D721Med (cell line): ENCODE measurements around the gene ALDH8A1.

ENCODE experiments used
- DNase-seq: peaks from one replicate; pipeline ENCODE4 v3.0.0; 2011; ENCODE audit warnings: low spot score; ENCODE audit not compliant: insufficient read length
- FAIRE-seq: peaks from 2 replicates; lab custom pipeline; 2011; peaks lifted over from hg19 to GRCh38; lab: Jason Lieb, UNC
- TF ChIP-seq, protein P1 (sequence below): IDR thresholded peaks from 2 replicates; pipeline ENCODE4 v1.5.1; 2012; ENCODE audit warnings: mild to moderate bottlenecking, control low read depth; ENCODE audit not compliant: insufficient read depth; ENCODE audit errors: missing control alignments

ALDH8A1 gene

DNA sequence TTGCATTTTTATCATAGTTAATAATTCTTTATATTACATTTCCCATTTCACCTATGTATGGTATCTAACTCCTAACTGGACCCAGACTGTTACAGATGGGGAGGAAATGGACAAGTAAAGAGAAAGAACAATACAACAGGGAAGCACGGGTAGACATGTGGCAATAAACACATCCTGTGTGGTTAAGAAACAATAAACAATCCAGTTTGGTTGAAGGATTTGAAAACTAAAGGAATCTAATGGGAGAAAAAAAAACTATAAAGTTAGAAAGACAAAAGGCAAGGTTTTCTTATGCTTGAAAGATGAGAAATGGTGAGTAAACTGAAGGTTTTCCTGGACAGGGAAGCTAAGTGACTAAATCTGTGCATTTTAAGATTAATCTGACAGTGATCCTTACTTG is 34.9 kb upstream of the ALDH8A1 start:
- FAIRE-seq = peak; percentile 32

DNA sequence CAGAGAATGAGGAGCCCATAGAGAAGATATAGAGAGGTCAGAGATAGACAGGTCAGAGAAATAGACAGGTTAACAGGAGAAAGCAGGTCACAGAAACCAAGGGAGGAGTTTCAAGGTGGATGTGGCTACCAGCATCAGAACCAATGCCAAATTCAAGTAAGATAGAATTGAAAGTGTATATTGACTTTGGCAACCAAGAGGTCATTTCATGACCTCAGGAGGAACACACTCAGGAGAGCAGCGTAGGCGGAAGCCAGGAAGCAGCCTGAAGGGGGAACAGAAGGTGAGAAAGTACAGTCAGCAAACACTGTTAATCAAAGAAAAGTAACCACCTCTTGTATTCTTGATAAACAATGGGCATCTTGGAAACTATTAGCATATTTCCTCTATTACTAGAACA is 33.9 kb upstream of the ALDH8A1 start:
- TF ChIP-seq, protein P1, sequence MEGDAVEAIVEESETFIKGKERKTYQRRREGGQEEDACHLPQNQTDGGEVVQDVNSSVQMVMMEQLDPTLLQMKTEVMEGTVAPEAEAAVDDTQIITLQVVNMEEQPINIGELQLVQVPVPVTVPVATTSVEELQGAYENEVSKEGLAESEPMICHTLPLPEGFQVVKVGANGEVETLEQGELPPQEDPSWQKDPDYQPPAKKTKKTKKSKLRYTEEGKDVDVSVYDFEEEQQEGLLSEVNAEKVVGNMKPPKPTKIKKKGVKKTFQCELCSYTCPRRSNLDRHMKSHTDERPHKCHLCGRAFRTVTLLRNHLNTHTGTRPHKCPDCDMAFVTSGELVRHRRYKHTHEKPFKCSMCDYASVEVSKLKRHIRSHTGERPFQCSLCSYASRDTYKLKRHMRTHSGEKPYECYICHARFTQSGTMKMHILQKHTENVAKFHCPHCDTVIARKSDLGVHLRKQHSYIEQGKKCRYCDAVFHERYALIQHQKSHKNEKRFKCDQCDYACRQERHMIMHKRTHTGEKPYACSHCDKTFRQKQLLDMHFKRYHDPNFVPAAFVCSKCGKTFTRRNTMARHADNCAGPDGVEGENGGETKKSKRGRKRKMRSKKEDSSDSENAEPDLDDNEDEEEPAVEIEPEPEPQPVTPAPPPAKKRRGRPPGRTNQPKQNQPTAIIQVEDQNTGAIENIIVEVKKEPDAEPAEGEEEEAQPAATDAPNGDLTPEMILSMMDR = no peak
- FAIRE-seq (no peak), DNase-seq (no peak)

More for the DNA sequence above, 34.9 kb upstream of the ALDH8A1 start:
- TF ChIP-seq, protein P1 = no peak
- DNase-seq = no peak

DNA sequence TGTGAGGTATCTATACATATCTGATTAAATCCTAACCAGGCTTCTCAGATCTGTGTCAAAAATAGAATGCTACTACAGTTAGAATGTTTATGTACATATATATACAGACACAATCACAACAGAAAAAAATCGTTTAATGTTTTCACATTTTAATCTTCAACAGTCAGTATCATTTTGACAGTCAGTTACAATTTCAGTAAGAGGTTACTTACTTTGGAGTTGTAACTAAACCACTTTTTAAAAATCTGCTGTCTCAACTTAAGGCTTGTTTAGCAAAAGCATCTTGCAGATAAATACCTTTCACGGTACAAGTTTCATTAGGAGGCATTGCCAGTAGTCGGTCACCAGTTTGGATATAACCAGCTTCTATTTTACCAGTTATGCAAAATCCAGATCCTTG is 32.3 kb upstream of the ALDH8A1 start:
- FAIRE-seq = peak; percentile 38
- TF ChIP-seq, protein P1 = no peak

DNA sequence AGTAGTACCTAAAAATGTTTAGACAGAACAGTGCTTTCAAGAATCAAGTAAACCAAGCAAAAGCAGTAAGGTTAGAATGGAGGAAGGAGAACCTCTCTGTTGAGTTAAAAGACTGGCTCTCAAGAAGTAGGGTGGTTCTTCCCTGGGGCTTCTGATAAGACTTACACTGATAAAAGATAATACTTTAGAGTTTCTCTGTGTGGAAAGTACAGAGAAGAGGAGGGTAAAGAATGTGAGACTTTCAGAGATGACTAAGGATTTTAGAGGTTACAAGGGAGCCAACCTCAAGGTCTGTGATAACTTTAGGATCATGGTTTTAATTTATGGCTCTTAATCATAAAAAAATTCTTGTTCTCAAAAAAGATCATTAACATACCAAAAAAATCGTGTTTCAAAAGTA is 30.9 kb upstream of the ALDH8A1 start:
- TF ChIP-seq, protein P1 = no peak
- FAIRE-seq = no peak

More for the DNA sequence above, 32.3 kb upstream of the ALDH8A1 start:
- DNase-seq = no peak

DNA sequence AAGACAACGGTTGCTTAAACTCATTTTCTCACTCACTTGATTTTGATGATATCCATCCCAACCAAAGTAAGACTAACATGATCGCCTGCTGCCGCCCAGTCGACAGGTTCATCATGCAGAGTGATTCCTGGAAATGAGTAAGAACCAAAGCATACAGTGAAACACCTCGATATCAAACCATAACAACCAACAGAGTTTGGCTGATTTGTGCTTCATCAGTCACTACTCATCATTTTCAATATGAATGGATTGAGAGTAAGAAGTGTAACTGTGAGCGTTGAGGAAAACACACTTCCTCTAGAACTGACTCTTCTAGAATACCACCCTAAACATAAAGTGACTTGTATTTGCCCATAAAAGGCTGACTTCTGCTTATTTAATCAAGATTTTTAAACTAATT is 29.2 kb upstream of the ALDH8A1 start:
- FAIRE-seq (peak; percentile 35), DNase-seq (no peak)
- TF ChIP-seq, protein P1 = no peak

More for the DNA sequence above, 30.9 kb upstream of the ALDH8A1 start:
- DNase-seq = no peak

DNA sequence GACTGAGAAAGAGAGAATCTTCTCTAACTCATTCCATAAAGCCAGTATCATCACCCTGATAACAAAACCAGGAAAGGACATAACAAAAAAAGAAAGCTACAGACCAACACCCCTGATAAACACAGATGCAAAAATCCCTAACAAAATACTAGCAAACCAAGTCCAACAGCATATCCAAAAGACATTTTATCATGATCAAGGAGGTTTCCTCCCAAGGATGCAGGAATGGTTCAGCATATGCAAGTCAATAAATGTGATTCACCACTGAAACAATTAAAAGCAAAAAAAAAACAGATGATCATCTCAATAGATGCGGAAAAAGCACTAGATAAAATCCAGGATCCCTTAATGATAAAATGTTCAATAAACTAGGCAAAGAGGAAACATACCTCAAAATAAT is 24.5 kb upstream of the ALDH8A1 start:
- TF ChIP-seq, protein P1 = no peak
- DNase-seq (no peak), FAIRE-seq (peak; percentile 21)

DNA sequence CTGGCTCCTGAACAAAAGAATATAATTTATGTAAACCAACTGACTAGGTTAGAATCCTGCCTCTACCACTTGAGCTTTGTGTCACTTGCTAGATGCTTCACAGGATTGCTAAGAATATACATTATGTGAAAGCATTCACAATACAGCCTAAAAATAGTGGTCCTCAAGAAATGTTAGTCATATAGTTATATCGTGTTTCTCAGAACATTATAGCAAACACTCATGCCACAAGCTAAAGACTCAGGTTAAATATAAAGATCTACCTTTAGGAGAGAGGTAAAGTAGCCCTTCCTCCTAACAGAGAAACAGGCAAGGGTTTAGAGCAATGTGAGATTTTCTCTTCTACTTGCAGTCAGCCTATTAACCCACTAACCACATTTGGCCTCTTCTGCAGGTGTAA is 17.8 kb upstream of the ALDH8A1 start:
- peak; percentile 11 for FAIRE-seq
- no peak for DNase-seq
- TF ChIP-seq, protein P1 = no peak
